B cell (primary cell): Measurements from ENCODE around the gene LRRC3. TPM values are rescaled to one million over a fixed set of nuclear protein-coding genes. Genes with fewer than 3 reads are reported as not detected.

Experiments used
- ATAC-seq: fragments of 200-7000 bp; cut with Tn5 transposase; one replicate; pipeline ENCODE4 v1.10.0; 2021; ENCODE audit warnings: low read depth, mild to moderate bottlenecking, moderate number of reproducible peaks, moderate library complexity
- CTCF ChIA-PET: fragments of 350-600 bp; sonication (Branson Sonifier 250); formaldehyde crosslinking; loops from one replicate; lab custom pipeline; 2021; ENCODE audit warnings: antibody characterized with exemption, inconsistent platforms; lab: Charles Lee
- POLR2A ChIA-PET: fragments of 350-600 bp; sonication (Branson Sonifier 250); formaldehyde crosslinking; loops from one replicate; lab custom pipeline; 2021; ENCODE audit warnings: antibody characterized with exemption; lab: Charles Lee
- DNase-seq: peaks from one replicate; pipeline ENCODE4 v3.0.0; 2013
- H2AFZ ChIP-seq: 2 replicates; pipeline ENCODE4 v1.6.1; 2012; ENCODE audit warnings: mild to moderate bottlenecking, low read depth, low read length; ENCODE audit not compliant: insufficient read depth, poor library complexity, severe bottlenecking
- H3K27ac ChIP-seq, 2 donors: 1 replicate in 1 of 2; 2 replicates in 1 of 2; pipeline ENCODE4 v1.5.1; 2012 to 2013; ENCODE audit warnings: low read length in 2 of 2, mild to moderate bottlenecking in 2 of 2, moderate library complexity in 1 of 2
- H3K27me3 ChIP-seq, 4 experiments: fragments of 200-600 bp in 1 of 4; sonication (generic) in 1 of 4; replicated peaks in 1 of 4; 1 replicate in 2 of 4; 2 replicates in 2 of 4; pipeline versions ENCODE4 v1.6.1 to v1.7.0; 2013 to 2016; ENCODE audit warnings: low read length in 3 of 4, mild to moderate bottlenecking in 2 of 4, mixed read lengths in 1 of 4, moderate library complexity in 1 of 4; ENCODE audit not compliant: insufficient read depth in 4 of 4, control insufficient read depth in 3 of 4; ENCODE audit errors: control extremely low read depth in 1 of 4
- H3K36me3 ChIP-seq, 2 experiments: replicated peaks in 1 of 2; 1 replicate in 1 of 2; 2 replicates in 1 of 2; pipeline versions ENCODE4 v1.6.1 to v1.7.1; 2013; ENCODE audit warnings: low read length in 1 of 2; ENCODE audit not compliant: insufficient read depth in 2 of 2, control insufficient read depth in 1 of 2; ENCODE audit errors: control extremely low read depth in 1 of 2, extremely low read depth in 1 of 2
- H3K4me1 ChIP-seq, 2 donors: fragments of 200-600 bp in 1 of 2; sonication (generic) in 1 of 2; 1 replicate in 1 of 2; 2 replicates in 1 of 2; pipeline versions ENCODE4 v1.5.1 to v1.6.1; 2013 to 2017; ENCODE audit warnings: low read length in 2 of 2; ENCODE audit not compliant: control insufficient read depth in 2 of 2, insufficient read depth in 2 of 2
- H3K4me2 ChIP-seq: replicated peaks from 2 replicates; pipeline ENCODE3; 2012; ENCODE audit warnings: mild to moderate bottlenecking, low read depth, low read length; ENCODE audit not compliant: poor library complexity, severe bottlenecking
- H3K4me3 ChIP-seq, 5 experiments: fragments of 200-600 bp in 1 of 5; sonication (generic) in 1 of 5; 1 replicate in 3 of 5; 2 replicates in 2 of 5; pipeline versions ENCODE4 v1.5.1 to v1.7.0; 2011 to 2016; ENCODE audit warnings: low read length in 4 of 5, mild to moderate bottlenecking in 4 of 5, low read depth in 2 of 5, control low read depth in 1 of 5, moderate library complexity in 1 of 5; ENCODE audit not compliant: insufficient read depth in 1 of 5; ENCODE audit errors: control extremely low read depth in 1 of 5, extremely low read depth in 1 of 5
- H3K79me2 ChIP-seq: fragments of 200-600 bp; sonication (generic); one replicate; pipeline ENCODE4 v1.6.0; 2016; ENCODE audit warnings: low read length; ENCODE audit not compliant: control insufficient read depth, insufficient read depth
- H3K9ac ChIP-seq: fragments of 200-600 bp; sonication (generic); 2 replicates; pipeline ENCODE4 v1.6.1; 2017; ENCODE audit warnings: mild to moderate bottlenecking, low read length, moderate library complexity
- H3K9me3 ChIP-seq, 3 donors: one replicate each; pipeline versions ENCODE4 v1.6.1 to v1.7.1; 2013; ENCODE audit warnings: low read length in 2 of 3; ENCODE audit not compliant: control insufficient read depth in 2 of 3, insufficient read depth in 1 of 3; ENCODE audit errors: control extremely low read depth in 1 of 3
- H4K20me1 ChIP-seq: 2 replicates; pipeline ENCODE4 v1.6.0; 2012; ENCODE audit warnings: mild to moderate bottlenecking, low read length; ENCODE audit not compliant: insufficient read depth, control insufficient read depth, poor library complexity, severe bottlenecking
- H3K27ac Mint-ChIP-seq: one replicate; pipeline ENCODE4 v1.8.0; 2021; ENCODE audit warnings: mixed read lengths
- H3K27me3 Mint-ChIP-seq: one replicate; pipeline ENCODE4 v1.8.0; 2021; ENCODE audit warnings: mixed read lengths
- H3K4me1 Mint-ChIP-seq: one replicate; pipeline ENCODE4 v1.8.0; 2021; ENCODE audit warnings: mixed read lengths
- H3K4me3 Mint-ChIP-seq: one replicate; pipeline ENCODE4 v1.8.0; 2021; ENCODE audit warnings: mixed read lengths
- H3K9me3 Mint-ChIP-seq: one replicate; pipeline ENCODE4 v1.8.0; 2022; ENCODE audit warnings: mixed read lengths; ENCODE audit not compliant: insufficient read depth
- CTCF ChIP-seq: fragments of 200-600 bp; IDR thresholded peaks from one replicate; pipeline ENCODE4 v1.8.0; 2022; ENCODE audit warnings: antibody characterized with exemption, mild to moderate bottlenecking
- EZH2 ChIP-seq: IDR thresholded peaks from 2 replicates; pipeline ENCODE4 v1.6.1; 2012; ENCODE audit warnings: borderline replicate concordance, low read depth, mild to moderate bottlenecking, moderate library complexity, low read length; ENCODE audit not compliant: insufficient read depth, poor library complexity, severe bottlenecking
- WGBS: methylation state at CpG from one replicate; pipeline ENCODE4 v1.1.5; 2013; ENCODE audit warnings: missing lambda C conversion rate; ENCODE audit not compliant: insufficient coverage; 5-methylcytosine and 5-hydroxymethylcytosine counted together
- intact Hi-C: fragments of 100-400 bp; cut with micrococcal nuclease; formaldehyde crosslinking; loops from one replicate; pipeline ENCODE4 v1.10.0; 2022
- polyA plus RNA-seq: library from polyadenylated mRNA; depleted of rRNA; stranded (reverse); fragments of >200 nt; gene quantifications from 2 replicates; pipeline ENCODE4 v1.2.3, GENCODE V29; 2012
- total RNA-seq, 2 donors: library from RNA; stranded (reverse); fragments of 120-200 nt in 1 of 2; gene quantifications; 1 replicate in 1 of 2; 2 replicates in 1 of 2; pipeline versions ENCODE4 v1.2.3 to v1.2.4, GENCODE V29; 2013 to 2022

The LRRC3 gene
- total and polyA plus RNA-seq, 2 donors (not counting 1 experiment from before 2014, with no cell fraction given), result 0.46 to 3.3 TPM

- Histone ChIP-seq H4K20me1 (no peaks in the 10 kb centered on the region), H3K27ac (peak overlapping the region in 1 of 2 donors; percentile 33), H3K9ac (no peak overlapping the region), H3K79me2 (no peaks in the 10 kb centered on the region), H3K9me3 (peaks cover 1 to 23% (median 14%) of the 10 kb centered on the region in 3 donors), H2AFZ (no peak overlapping the region), H3K36me3 (no peaks in the 10 kb centered on the region), H3K4me3 (no peak overlapping the region), H3K4me2 (no peak overlapping the region), H3K27me3 (no peaks in the 10 kb centered on the region), H3K4me1 (peaks cover 0 to 14% of the 10 kb centered on the region in 2 donors)
- peak; percentile 72 for DNase-seq
- peak; percentile 49 for ATAC-seq
- 60% methylated on average over 3 of the region's 3 CpGs for WGBS
- ChIA-PET POLR2A (no interaction called here), CTCF (no interaction called here)
- intact Hi-C loops, result loop anchor here (2.0 kb wide), 1 partner anchor 26 kb away; the partner anchor contains the start of gene LRRC3
- Mint-ChIP-seq H3K27ac (peak overlapping the region; percentile 10), H3K9me3 (peaks cover 5% of the 10 kb centered on the region), H3K27me3 (no peaks in the 10 kb centered on the region), H3K4me3 (no peak overlapping the region), H3K4me1 (peaks cover 2% of the 10 kb centered on the region)
- TF ChIP-seq EZH2 (no peak), CTCF (no peak)
Measured at GRCh38 chr21:44428281-44428960, 26.9 kb upstream of the LRRC3 start.

GRCh38 chr21:44429894-44430293, 25.4 kb upstream of the LRRC3 start:
- no peak overlapping the region for H3K4me2 ChIP-seq
- H3K27ac ChIP-seq, result no peak overlapping the region
- ChIA-PET CTCF (no interaction called here), POLR2A (no interaction called here)
- intact Hi-C loops, result loop anchor here (2.0 kb wide), 1 partner anchor 25 kb away; the partner anchor contains the start of gene LRRC3
- no peaks in the 10 kb centered on the region for H4K20me1 ChIP-seq
- Mint-ChIP-seq H3K4me3 (no peak overlapping the region), H3K27me3 (no peaks in the 10 kb centered on the region), H3K27ac (no peak overlapping the region), H3K4me1 (no peaks in the 10 kb centered on the region), H3K9me3 (peaks cover 5% of the 10 kb centered on the region)
- no peak overlapping the region for H2AFZ ChIP-seq
- DNase-seq, result no peak
- no peak overlapping the region for H3K9ac ChIP-seq
- TF ChIP-seq EZH2 (no peak), CTCF (no peak)
- ATAC-seq, result no peak
- H3K9me3 ChIP-seq, result peaks cover 1 to 23% (median 14%) of the 10 kb centered on the region in 3 donors
- H3K79me2 ChIP-seq, result no peaks in the 10 kb centered on the region
- no peak overlapping the region for H3K4me3 ChIP-seq
- H3K27me3 ChIP-seq, result no peaks in the 10 kb centered on the region
- H3K4me1 ChIP-seq, result no peaks in the 10 kb centered on the region
- no CpG with 5 or more reads among the region's 1 CpG for whole genome bisulfite sequencing
- peaks cover 0 to 3% of the 10 kb centered on the region in 2 experiments for H3K36me3 ChIP-seq
